A549 treated with GW870086 at 1 μM for 4 hours (cell line): ENCODE measurements around the gene MAST4. TPM values are rescaled to one million over a fixed set of nuclear protein-coding genes. Genes with fewer than 3 reads are reported as not detected.

Source experiments
- total RNA-seq: library from RNA; stranded (reverse); fragments of 200-300 nt; extraction: Qiagen RNA extraction; gene quantifications from 5 replicates; pipeline ENCODE4 v1.2.3, GENCODE V29; 2022; ENCODE audit warnings: low read depth

MAST4 gene
- total RNA-seq: 0.86 to 2.0 TPM (median 1.4 TPM) in 5 replicates

GRCh38 chr5:66595756-66596635 is at the start of gene MAST4:
Gene MAST4, plus strand, starts transcription at chr5:66596393. Its CDS starts 263 bp downstream, at chr5:66596656.

GRCh38 chr5:67196537-67197059 is 600.4 kb downstream of the MAST4 start, which contains the start of gene CD180:
Gene CD180, minus strand, starts transcription at chr5:67196799. Its CDS starts 158 bp downstream, at chr5:67196641.

